ENCODE measurements around the gene IL20RA.

The IL20RA gene

GRCh38 chr6:136987526-136987925 is 57.2 kb downstream of the IL20RA start:
- DNase-seq (ENCODE audit: low read depth): no peak
- no peak for TF ChIP-seq CTCF (conservative IDR thresholded peaks at IDR 0.05; ENCODE audit: low read length)
- no peak overlapping the region for H3K4me3 ChIP-seq (ENCODE audit: low read length)

GRCh38 chr6:136985502-136985901 is 59.3 kb downstream of the IL20RA start:
- TF ChIP-seq CTCF (conservative IDR thresholded peaks at IDR 0.05; ENCODE audit: low read length): no peak
- H3K4me3 ChIP-seq (ENCODE audit: low read length): no peak overlapping the region
- no peak for DNase-seq (ENCODE audit: low read depth)

GRCh38 chr6:136984578-136984977 is 60.2 kb downstream of the IL20RA start:
- no peak overlapping the region for H3K4me3 ChIP-seq (ENCODE audit: low read length)
- TF ChIP-seq CTCF (conservative IDR thresholded peaks at IDR 0.05; ENCODE audit: low read length): no peak
- no peak for DNase-seq (ENCODE audit: low read depth)

- no peak for DNase-seq (ENCODE audit: low read depth)
- TF ChIP-seq CTCF (conservative IDR thresholded peaks at IDR 0.05; ENCODE audit: low read length): no peak
- H3K4me3 ChIP-seq (ENCODE audit: low read length): no peak overlapping the region
Measured at GRCh38 chr6:136983687-136984086, 61.1 kb downstream of the IL20RA start.

GRCh38 chr6:136982928-136983327 is 61.8 kb downstream of the IL20RA start:
- no peak overlapping the region for H3K4me3 ChIP-seq (ENCODE audit: low read length)
- TF ChIP-seq CTCF (conservative IDR thresholded peaks at IDR 0.05; ENCODE audit: low read length): no peak
- no peak for DNase-seq (ENCODE audit: low read depth)

- no peak for TF ChIP-seq CTCF (conservative IDR thresholded peaks at IDR 0.05; ENCODE audit: low read length)
- no peak for DNase-seq (ENCODE audit: low read depth)
- no peak overlapping the region for H3K4me3 ChIP-seq (ENCODE audit: low read length)
Measured at GRCh38 chr6:136980070-136980469, 64.7 kb downstream of the IL20RA start.

- no peak for DNase-seq (ENCODE audit: low read depth)
- no peak for TF ChIP-seq CTCF (conservative IDR thresholded peaks at IDR 0.05; ENCODE audit: low read length)
- H3K4me3 ChIP-seq (ENCODE audit: low read length): no peak overlapping the region
Measured at GRCh38 chr6:136979206-136979605, 65.6 kb downstream of the IL20RA start.

Measured in AG10803 (cell line).